T-helper 9 cell (primary cell): ENCODE measurements around the gene LYPLA2.

Experiments
- DNase-seq: peaks from one replicate; pipeline ENCODE4 v3.0.0-alpha.2; 2020
- total RNA-seq, 2 donors: gene quantifications; one replicate each; lab custom pipeline; 2026; lab: John Stamatoyannopoulos, UW

Gene LYPLA2
- total RNA-seq, result 33.8 to 73.6 reads per million in 2 donors

DNA sequence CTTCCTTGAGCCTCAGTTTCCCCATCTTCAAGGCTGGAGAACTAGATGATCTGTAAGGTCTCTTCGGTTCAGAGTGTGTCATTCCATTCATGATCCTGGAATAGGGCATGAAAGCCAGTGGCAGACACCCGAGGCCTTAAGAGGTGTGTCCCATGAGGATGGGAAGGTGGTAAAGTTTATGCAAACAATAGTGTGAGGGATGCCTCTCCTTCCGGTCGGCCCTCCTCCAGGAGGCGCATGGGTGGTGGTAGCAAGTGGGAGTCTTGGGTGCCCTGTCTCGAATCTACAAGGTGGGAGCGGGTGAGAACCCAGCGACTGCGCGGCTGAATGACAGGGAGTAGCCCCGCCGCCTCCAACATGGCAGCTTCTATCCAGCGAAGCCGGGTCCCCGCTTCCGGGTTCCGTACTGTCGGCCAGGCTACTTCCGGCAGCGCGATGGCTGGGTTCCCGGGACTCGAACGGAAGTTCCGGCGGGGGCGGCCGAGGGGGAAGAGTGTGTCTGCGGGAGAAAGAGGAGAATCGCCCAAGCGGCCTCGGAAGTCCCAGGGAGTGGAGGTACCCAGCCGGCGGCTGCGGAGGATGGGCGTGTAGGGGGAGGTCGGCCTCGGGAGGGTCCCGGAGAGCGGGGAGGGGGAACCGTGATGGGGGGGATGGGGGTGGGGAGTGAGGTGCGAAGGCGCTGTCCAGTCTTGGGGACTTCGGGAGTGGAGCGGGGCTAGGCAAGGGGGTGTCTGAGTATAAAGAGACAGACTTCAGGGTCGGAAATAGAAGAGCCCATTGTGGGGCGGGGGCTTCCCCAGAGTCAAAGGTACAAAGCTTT is at the start of gene LYPLA2:
LYPLA2 (plus strand) TSS at position 450 of the 820 bp plus-strand sequence. CDS start 1,538 bp downstream, outside the sequence.
- peak; percentile 81 for DNase-seq

- no peak for DNase-seq
Measured at GRCh38 chr1:23741609-23742008, 49.3 kb upstream of the LYPLA2 start.

GRCh38 chr1:23742670-23743286 is 48.2 kb upstream of the LYPLA2 start:
- DNase-seq, result no peak

GRCh38 chr1:23743287-23744152 is 47.4 kb upstream of the LYPLA2 start, which contains the start of gene ELOA:
ELOA (plus strand) TSS chr1:23743471; CDS start chr1:23743504, 33 bp downstream.
- DNase-seq, result peak; percentile 62

DNA sequence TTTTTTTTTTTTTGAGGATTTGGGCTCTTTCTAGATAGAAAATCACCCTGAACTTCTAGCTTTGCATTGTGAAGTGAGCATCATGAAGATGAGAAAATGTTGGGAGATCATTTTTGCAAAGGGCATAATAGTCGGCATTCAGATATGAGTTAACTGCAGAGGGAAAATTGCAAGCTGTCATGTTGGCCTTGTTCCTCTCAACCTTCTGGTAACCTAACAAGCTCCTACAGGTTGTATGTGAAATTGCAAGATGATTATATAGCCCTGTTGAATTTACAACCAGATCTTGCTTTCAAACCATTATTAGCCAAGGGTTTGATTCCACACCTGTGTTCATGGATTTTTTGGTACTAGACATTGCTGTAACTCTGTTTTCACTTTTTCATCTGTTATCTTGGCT is 45.4 kb upstream of the LYPLA2 start:
- no peak for DNase-seq

- no peak for DNase-seq
Measured at GRCh38 chr1:23748016-23748415, 42.9 kb upstream of the LYPLA2 start.

DNA sequence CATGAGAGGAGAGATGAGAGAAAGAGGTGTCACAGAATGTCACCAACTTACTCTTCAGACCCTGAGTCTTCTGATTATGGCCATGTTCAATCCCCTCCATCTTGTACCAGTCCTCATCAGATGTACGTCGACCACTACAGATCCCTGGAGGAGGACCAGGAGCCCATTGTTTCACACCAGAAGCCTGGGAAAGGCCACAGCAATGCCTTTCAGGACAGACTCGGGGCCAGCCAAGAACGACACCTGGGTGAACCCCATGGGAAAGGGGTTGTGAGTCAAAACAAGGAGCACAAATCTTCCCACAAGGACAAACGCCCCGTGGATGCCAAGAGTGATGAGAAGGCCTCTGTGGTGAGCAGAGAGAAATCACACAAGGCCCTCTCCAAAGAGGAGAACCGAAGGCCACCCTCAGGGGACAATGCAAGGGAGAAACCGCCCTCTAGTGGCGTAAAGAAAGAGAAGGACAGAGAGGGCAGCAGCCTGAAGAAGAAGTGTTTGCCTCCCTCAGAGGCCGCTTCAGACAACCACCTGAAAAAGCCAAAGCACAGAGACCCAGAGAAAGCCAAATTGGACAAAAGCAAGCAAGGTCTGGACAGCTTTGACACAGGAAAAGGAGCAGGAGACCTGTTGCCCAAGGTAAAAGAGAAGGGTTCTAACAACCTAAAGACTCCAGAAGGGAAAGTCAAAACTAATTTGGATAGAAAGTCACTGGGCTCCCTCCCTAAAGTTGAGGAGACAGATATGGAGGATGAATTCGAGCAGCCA is 39.7 kb upstream of the LYPLA2 start:
- no peak for DNase-seq

DNA sequence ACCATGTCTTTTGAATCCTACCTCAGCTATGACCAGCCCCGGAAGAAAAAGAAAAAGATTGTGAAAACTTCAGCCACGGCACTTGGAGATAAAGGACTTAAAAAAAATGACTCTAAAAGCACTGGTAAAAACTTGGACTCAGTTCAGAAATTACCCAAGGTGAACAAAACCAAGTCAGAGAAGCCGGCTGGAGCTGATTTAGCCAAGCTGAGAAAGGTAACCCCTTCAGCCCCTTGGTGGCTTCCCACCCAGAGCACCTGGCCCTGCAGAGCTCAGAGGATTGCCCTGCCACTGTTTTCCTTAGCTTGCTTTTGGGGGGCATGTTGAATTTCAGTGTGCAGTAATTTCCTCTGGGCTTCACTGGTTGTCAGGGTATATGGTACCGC is 39.1 kb upstream of the LYPLA2 start:
- no peak for DNase-seq

- no peak for DNase-seq
Measured at GRCh38 chr1:23752909-23753308, 38.0 kb upstream of the LYPLA2 start.

- DNase-seq, result no peak
Measured at GRCh38 chr1:23756676-23757075, 34.3 kb upstream of the LYPLA2 start.

DNA sequence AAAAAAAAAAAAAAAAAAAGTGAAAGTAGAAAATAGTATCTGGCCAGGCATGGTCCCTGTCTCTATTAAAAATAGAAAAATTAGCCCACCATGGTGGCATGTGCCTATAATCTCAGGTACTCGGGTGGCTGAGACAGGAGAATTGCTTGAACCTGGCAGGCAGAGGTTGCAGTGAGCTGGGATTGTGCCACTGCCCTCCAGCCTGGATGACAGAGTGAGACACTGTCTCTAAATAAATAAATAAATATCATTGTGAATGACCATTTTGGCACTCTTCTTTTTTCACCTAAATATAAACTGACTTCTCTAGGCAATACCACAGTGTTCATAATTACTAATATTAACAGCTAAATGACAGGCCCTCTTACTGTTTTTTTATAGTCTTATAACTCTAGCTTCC is 33.1 kb upstream of the LYPLA2 start:
- DNase-seq, result no peak

DNA sequence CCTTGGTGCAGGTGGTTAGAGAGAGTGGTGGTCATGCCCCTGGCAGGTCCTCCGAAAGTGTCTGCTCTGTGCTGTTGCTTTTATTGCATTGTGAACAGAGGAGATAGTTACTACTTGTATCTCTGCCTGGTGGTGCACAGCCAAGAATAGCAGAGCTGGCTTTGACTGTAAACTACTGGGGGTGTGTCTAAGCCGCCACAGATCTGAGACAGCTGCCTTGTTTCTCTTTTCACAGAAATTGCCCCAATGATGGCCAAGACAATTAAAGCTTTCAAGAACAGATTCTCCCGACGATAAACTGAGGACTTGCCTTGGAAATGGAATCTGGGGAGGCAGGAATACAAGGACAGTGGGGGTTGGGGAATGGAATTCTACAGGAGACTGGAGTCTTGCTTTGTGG is 31.7 kb upstream of the LYPLA2 start:
- DNase-seq, result no peak

DNA sequence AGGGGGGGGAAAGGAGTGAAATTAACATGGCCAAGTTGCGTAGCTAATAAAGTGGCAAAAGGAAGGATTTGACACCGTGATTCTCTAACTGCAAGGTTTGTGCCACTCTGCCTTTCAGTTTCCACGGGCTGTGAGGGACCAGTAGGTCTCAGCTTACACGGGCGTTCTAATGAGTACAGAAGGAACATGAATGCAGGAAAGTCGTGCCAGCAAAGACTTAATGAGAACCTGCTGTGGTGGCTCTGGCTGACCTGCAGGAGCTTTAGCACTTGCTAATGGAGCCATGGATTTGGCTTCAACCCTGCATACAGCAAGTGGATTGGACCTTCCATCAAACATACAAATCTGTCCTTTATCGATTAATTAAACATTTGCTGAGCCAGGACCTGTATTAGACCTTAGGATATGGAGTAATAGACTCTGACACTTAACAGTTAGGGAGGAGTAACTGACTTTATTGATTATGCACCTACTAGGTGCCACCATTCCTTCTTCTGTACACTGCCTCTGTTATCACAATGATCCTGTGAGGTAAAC is 27.8 kb upstream of the LYPLA2 start:
- no peak for DNase-seq

DNA sequence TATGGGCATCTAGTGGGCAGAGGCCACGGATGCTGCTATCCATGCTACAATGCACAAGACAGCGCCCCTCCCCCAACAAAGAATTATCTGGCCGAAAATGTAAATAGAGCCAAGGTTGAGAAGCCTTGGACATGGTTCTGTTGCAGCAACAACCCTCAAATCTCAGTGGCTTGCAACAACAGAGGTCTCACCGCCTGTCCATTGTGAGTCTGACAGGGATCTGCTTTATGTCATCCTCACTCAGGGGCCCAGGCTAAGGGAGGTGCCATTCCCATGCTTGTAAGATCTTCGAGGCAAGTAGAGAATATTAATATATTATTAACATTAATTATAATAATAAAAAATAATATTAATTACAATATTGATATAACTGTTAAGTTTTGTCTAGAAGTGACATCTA is 22.2 kb upstream of the LYPLA2 start:
- no peak for DNase-seq

- DNase-seq, result peak; percentile 86
Measured at GRCh38 chr1:23772049-23772853, 18.7 kb upstream of the LYPLA2 start.

DNA sequence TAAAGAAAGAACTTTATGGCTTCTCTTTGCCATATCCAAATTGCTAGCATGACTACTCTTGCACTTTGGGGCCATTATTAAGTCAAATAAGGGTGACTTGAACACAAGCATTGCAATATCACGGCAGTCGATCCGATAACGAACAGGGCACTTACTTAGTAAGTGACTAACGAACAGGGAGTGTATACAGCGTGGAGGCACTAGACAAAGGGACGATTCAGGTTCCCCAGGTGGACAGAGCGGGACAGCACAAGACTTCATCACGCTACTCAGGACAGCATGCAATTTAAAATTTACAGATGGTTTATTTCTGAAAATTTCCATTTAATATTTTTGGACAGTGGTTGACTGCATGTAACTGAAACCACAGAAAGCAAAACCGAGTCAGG is 18.1 kb upstream of the LYPLA2 start:
- DNase-seq, result no peak

GRCh38 chr1:23774174-23774880 is 16.6 kb upstream of the LYPLA2 start:
- DNase-seq, result no peak

DNA sequence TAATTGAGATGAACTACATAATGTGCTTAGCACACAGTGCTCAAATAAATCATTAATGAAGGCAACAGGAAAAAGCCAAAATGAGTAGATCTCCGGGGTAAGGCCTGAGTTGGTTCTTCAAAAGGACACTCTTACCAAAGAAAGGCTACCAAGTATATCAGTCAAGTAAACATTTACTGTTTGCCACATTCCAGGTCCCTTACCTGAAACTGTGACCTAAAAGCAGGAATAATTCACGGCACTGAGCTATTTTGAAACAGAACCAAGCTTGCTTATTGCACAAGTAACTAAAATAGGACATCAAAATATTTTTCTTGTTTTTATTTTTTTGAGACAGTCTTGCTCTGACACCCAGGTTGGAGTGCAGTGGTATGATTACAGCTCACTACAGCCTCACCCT is 14.7 kb upstream of the LYPLA2 start:
- no peak for DNase-seq

GRCh38 chr1:23777979-23778814 is 12.7 kb upstream of the LYPLA2 start, which contains the start of gene PITHD1:
PITHD1 (plus strand) TSS chr1:23778418; CDS start chr1:23778516, 98 bp downstream.
- peak; percentile 70 for DNase-seq
